AG09309 (cell line): Measurements from ENCODE around the gene PHF19.

ENCODE experiments used
- DNase-seq: peaks from one replicate; pipeline ENCODE4 v3.0.0-alpha.2; 2010; ENCODE audit warnings: low read depth
- H3K4me3 ChIP-seq: 2 replicates; pipeline ENCODE4 v1.5.1; 2011; ENCODE audit warnings: mild to moderate bottlenecking, low read depth, low read length, moderate library complexity; ENCODE audit not compliant: control insufficient read depth
- TF ChIP-seq, protein P1 (sequence below): IDR thresholded peaks from 2 replicates; pipeline ENCODE4 v1.5.1; 2011; ENCODE audit warnings: mild to moderate bottlenecking, low read depth, low read length, inconsistent platforms; ENCODE audit not compliant: insufficient read depth, control insufficient read depth; ENCODE audit errors: missing control alignments

PHF19 gene

DNA sequence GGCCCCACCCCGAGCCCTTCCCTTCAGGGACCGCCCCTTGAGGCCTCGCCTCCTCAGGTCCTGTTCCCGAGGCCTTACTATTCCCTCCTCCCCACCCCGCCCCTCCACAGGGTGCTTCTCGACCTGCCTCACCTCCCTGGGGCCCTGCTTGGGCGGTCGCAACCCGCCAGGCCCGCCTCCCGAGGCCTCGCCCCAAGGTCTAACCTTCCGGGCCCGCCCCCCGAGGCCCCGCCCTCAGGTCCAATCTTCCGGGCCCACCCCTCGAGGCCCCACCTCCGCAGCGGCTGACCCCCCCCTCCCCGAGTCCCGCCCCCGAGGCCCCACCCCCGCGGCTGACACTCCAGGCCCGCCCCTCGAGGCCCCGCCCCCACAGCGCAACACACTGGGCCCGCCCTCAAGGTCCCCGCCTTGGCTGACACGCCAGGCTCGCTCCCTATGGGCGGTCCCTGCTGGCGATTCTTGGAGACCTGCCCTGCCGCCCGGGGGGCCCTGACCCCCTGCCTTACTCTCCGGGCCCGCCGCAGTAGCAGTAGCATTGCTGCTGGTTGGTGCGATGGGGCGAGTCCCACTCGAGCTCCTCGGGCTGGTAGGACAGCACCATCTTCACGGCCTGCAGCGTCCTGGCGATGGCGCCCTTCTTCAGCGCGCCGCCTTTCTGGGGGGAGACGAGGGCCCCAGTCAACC, 8.2 kb downstream of the PHF19 start:
- DNase-seq: peak; percentile 63
- TF ChIP-seq, protein P1, sequence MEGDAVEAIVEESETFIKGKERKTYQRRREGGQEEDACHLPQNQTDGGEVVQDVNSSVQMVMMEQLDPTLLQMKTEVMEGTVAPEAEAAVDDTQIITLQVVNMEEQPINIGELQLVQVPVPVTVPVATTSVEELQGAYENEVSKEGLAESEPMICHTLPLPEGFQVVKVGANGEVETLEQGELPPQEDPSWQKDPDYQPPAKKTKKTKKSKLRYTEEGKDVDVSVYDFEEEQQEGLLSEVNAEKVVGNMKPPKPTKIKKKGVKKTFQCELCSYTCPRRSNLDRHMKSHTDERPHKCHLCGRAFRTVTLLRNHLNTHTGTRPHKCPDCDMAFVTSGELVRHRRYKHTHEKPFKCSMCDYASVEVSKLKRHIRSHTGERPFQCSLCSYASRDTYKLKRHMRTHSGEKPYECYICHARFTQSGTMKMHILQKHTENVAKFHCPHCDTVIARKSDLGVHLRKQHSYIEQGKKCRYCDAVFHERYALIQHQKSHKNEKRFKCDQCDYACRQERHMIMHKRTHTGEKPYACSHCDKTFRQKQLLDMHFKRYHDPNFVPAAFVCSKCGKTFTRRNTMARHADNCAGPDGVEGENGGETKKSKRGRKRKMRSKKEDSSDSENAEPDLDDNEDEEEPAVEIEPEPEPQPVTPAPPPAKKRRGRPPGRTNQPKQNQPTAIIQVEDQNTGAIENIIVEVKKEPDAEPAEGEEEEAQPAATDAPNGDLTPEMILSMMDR: peak; percentile 65

DNA sequence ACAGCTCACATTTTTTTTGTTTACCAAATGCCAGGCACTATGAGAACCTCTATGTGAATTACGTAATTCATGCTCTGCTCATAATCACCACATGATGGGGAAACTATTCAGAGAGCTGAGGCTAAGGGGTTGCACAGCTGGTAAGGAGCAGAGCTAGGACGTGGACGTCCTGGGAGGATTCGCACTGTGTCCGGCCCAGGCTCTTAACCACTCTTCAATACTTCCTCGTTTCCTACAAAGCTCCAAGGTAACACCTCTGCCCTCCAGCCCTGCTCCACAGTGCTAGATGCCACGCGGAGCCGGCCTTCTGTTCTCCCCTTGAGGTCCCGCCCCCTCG, 8.7 kb downstream of the PHF19 start:
- TF ChIP-seq, protein P1: no peak
- H3K4me3 ChIP-seq: peak overlapping the region; percentile 37
- peak; percentile 57 for DNase-seq

More for the DNA sequence above, 8.2 kb downstream of the PHF19 start:
- H3K4me3 ChIP-seq: peak overlapping the region; percentile 82

DNA sequence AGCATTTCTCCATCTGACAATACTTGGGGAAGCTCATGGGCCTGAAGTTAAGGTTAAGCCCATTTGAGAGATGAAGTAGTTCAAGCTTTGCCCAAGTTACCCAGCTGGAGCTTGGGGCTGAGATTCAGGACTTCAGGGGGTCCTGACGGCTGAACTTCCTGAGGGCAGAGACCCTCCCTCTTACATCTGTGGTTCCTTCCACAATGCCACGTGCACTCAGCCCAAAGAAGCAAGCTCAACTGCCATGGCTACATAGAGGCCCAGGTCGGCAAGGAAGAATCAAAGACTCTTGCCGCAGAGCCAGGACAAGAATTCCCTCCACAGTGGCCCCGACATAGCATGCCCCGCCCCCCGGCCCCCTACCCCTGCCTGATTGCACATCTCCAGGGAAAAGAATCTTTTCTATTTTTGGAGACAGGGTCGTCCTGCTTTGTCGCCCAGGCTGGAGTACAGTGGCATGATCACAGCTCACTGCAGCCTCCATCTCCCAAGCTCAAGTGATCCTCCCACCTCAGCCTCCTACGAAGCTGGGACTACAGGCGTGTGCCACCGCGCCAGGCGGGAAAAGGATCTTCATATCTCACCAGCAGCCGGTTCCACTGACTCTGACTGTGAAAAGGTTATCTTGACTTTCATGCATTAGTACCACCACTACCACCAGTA, 9.2 kb downstream of the PHF19 start:
- TF ChIP-seq, protein P1: no peak
- DNase-seq: no peak
- H3K4me3 ChIP-seq: peak overlapping the region; percentile 37; the same call in 1 of the 2 replicates

DNA sequence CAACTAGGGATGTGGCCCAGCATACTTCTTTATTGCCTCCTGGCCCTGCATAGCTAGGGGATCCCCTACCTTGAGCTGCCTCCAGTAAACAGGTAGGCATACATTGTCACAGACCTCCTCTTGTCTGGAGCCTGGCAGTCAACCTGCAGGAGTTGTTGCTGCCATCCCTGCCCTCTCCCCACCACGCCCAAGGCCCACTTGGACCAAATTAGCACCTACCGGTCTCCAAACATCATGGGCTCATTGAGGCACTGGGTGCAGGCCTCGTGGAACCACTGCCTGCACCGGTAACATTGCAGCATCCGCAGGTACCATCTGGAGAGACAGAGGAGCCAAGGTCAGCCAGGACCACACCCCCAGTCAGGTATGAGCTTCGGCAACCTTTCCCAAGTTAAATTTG, 10.3 kb downstream of the PHF19 start:
- TF ChIP-seq, protein P1: no peak
- no peak for DNase-seq

DNA sequence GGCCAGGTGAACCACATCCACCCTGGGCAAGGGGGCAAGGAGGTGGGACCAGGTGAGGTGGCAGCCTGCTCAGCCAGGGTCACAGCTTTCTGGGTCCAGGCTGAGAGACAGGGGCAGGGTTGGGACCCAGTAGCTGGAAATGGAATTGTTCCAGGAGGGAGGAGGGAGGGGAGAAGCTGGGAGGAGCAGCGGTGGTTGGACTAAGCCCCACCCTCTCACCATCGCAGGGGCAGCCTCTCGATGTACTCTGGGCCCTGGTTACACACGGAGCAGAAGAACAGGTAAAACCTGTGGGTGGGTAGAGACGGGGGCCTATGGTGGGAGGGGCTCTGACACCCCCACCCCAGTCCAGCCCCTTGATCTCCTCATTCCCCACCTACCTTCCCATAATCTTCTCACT, 11.2 kb downstream of the PHF19 start:
- DNase-seq: no peak
- H3K4me3 ChIP-seq: no peak overlapping the region
- TF ChIP-seq, protein P1: no peak

More for the DNA sequence above, 10.3 kb downstream of the PHF19 start:
- H3K4me3 ChIP-seq: no peak overlapping the region

DNA sequence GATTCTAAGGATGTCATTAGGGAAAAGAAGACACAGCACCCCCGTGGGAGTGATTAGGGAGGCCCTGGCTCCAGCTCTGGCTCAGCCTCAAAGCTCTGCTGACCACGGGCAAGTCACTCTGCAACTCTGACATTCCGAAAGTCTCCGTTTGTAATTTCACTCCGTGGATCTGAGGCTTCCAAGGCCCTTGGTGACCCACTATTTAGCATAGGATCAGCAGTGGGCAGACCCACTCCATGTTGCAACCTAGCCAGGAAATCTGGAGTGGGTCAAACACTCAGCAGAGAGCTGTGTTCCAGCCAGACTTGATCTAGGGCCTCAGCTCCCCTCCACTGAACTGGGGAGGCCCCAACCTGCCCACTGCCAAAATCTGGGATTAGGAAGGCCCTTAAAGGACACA, 11.8 kb downstream of the PHF19 start:
- TF ChIP-seq, protein P1: no peak
- H3K4me3 ChIP-seq: no peak overlapping the region
- no peak for DNase-seq
